ENCODE results near the gene LAX1.
"Not testable (repeated sequence)": the region's sequence is repeated elsewhere in the genome, so short reads cannot be mapped to it uniquely, and the experiment has no call there.

LAX1 gene

GRCh38 chr1:203793561-203793960 is 28.6 kb downstream of the LAX1 start:
- H3K27me3 ChIP-seq (ENCODE audit: insufficient read depth, low read length); H3K27ac ChIP-seq (ENCODE audit: low read depth, low read length): not testable (repeated sequence)
- H3K4me1 ChIP-seq (ENCODE audit: control insufficient read depth, insufficient read depth, low read length, unreplicated experiment) = peaks cover 20% of the 10 kb centered on the region

GRCh38 chr1:203794764-203795440 is 29.9 kb downstream of the LAX1 start:
- peaks cover 41% of the 10 kb centered on the region for H3K79me2 ChIP-seq (ENCODE audit: control insufficient read depth, insufficient read depth, low read length, unreplicated experiment)
- peak overlapping the region; percentile 100 for H3K4me3 ChIP-seq (ENCODE audit: low read depth, low read length)
- H3K4me1 ChIP-seq (ENCODE audit: control insufficient read depth, insufficient read depth, low read length, unreplicated experiment) = peaks cover 34% of the 10 kb centered on the region
- peak overlapping the region; percentile 17 for H2AFZ ChIP-seq (ENCODE audit: low read length, unreplicated experiment)
- H3K36me3 ChIP-seq (ENCODE audit: insufficient read depth, low read length) = peaks cover 36% of the 10 kb centered on the region
- no peaks in the 10 kb centered on the region for H3K27me3 ChIP-seq (ENCODE audit: insufficient read depth, low read length)
- peak overlapping the region; percentile 94 for H3K27ac ChIP-seq (ENCODE audit: low read depth, low read length)

More at GRCh38 chr1:203793561-203793960, 28.6 kb downstream of the LAX1 start:
- not testable (repeated sequence) for H3K4me3 ChIP-seq (ENCODE audit: low read depth, low read length); H2AFZ ChIP-seq (ENCODE audit: low read length, unreplicated experiment)
- Histone ChIP-seq H3K36me3 (ENCODE audit: insufficient read depth, low read length) (peaks cover 22% of the 10 kb centered on the region), H3K79me2 (ENCODE audit: control insufficient read depth, insufficient read depth, low read length, unreplicated experiment) (peaks cover 27% of the 10 kb centered on the region)

- H3K79me2 ChIP-seq (ENCODE audit: control insufficient read depth, insufficient read depth, low read length, unreplicated experiment) = peaks cover 48% of the 10 kb centered on the region
- peak within 1 kb of the TSS; percentile 62 for H2AFZ ChIP-seq (ENCODE audit: low read length, unreplicated experiment)
- peaks cover 39% of the 10 kb centered on the region for H3K4me1 ChIP-seq (ENCODE audit: control insufficient read depth, insufficient read depth, low read length, unreplicated experiment)
These were observed 30.7 kb downstream of the LAX1 start, which contains the start of the genes ZBED6 and ZC3H11A for GRCh38 chr1:203795441-203796235. Gene ZBED6 (plus strand): TSS chr1:203795623. CDS start chr1:203797523, 1,900 bp downstream. Gene ZC3H11A (plus strand): TSS chr1:203795623. CDS start chr1:203817071, 21,448 bp downstream.

GRCh38 chr1:203796236-203796605 is 31.2 kb downstream of the LAX1 start:
- H3K4me1 ChIP-seq (ENCODE audit: control insufficient read depth, insufficient read depth, low read length, unreplicated experiment) = peaks cover 41% of the 10 kb centered on the region
- peaks cover 54% of the 10 kb centered on the region for H3K79me2 ChIP-seq (ENCODE audit: control insufficient read depth, insufficient read depth, low read length, unreplicated experiment)
- no peaks in the 10 kb centered on the region for H3K27me3 ChIP-seq (ENCODE audit: insufficient read depth, low read length)
- H3K4me3 ChIP-seq (ENCODE audit: low read depth, low read length) = peak overlapping the region; percentile 100
- peak overlapping the region; percentile 62 for H2AFZ ChIP-seq (ENCODE audit: low read length, unreplicated experiment)
- H3K36me3 ChIP-seq (ENCODE audit: insufficient read depth, low read length) = peaks cover 36% of the 10 kb centered on the region
- peak overlapping the region; percentile 94 for H3K27ac ChIP-seq (ENCODE audit: low read depth, low read length)

More at GRCh38 chr1:203795441-203796235, 30.7 kb downstream of the LAX1 start, which contains the start of the genes ZBED6 and ZC3H11A:
- Histone ChIP-seq H3K27me3 (ENCODE audit: insufficient read depth, low read length) (no peaks in the 10 kb centered on the region), H3K4me3 (ENCODE audit: low read depth, low read length) (peak within 1 kb of the TSS; percentile 100), H3K36me3 (ENCODE audit: insufficient read depth, low read length) (peaks cover 36% of the 10 kb centered on the region), H3K27ac (ENCODE audit: low read depth, low read length) (peak within 1 kb of the TSS; percentile 94)

- Histone ChIP-seq H3K4me3 (ENCODE audit: low read depth, low read length) (peak overlapping the region; percentile 100), H3K27me3 (ENCODE audit: insufficient read depth, low read length) (no peaks in the 10 kb centered on the region), H3K4me1 (ENCODE audit: control insufficient read depth, insufficient read depth, low read length, unreplicated experiment) (peaks cover 46% of the 10 kb centered on the region), H3K79me2 (ENCODE audit: control insufficient read depth, insufficient read depth, low read length, unreplicated experiment) (peaks cover 64% of the 10 kb centered on the region), H2AFZ (ENCODE audit: low read length, unreplicated experiment) (no peak overlapping the region), H3K36me3 (ENCODE audit: insufficient read depth, low read length) (peaks cover 36% of the 10 kb centered on the region), H3K27ac (ENCODE audit: low read depth, low read length) (no peak overlapping the region)
These were observed 32.2 kb downstream of the LAX1 start for GRCh38 chr1:203797216-203797615.

GRCh38 chr1:203797948-203798655 is 33.1 kb downstream of the LAX1 start:
- Histone ChIP-seq H3K4me3 (ENCODE audit: low read depth, low read length) (peak overlapping the region; percentile 100), H3K36me3 (ENCODE audit: insufficient read depth, low read length) (peaks cover 39% of the 10 kb centered on the region), H2AFZ (ENCODE audit: low read length, unreplicated experiment) (no peak overlapping the region), H3K79me2 (ENCODE audit: control insufficient read depth, insufficient read depth, low read length, unreplicated experiment) (peaks cover 68% of the 10 kb centered on the region), H3K4me1 (ENCODE audit: control insufficient read depth, insufficient read depth, low read length, unreplicated experiment) (peaks cover 46% of the 10 kb centered on the region), H3K27ac (ENCODE audit: low read depth, low read length) (no peak overlapping the region), H3K27me3 (ENCODE audit: insufficient read depth, low read length) (no peaks in the 10 kb centered on the region)

- 0 out of 2 replicates have a peak overlapping the region, but pooled peaks have one; percentile 37 for H3K4me3 ChIP-seq (ENCODE audit: low read depth, low read length)
- peaks cover 78% of the 10 kb centered on the region for H3K79me2 ChIP-seq (ENCODE audit: control insufficient read depth, insufficient read depth, low read length, unreplicated experiment)
- peaks cover 45% of the 10 kb centered on the region for H3K36me3 ChIP-seq (ENCODE audit: insufficient read depth, low read length)
- H3K27me3 ChIP-seq (ENCODE audit: insufficient read depth, low read length) = no peaks in the 10 kb centered on the region
- H2AFZ ChIP-seq (ENCODE audit: low read length, unreplicated experiment) = no peak overlapping the region
- no peak overlapping the region for H3K27ac ChIP-seq (ENCODE audit: low read depth, low read length)
- H3K4me1 ChIP-seq (ENCODE audit: control insufficient read depth, insufficient read depth, low read length, unreplicated experiment) = peaks cover 46% of the 10 kb centered on the region
These were observed 34.2 kb downstream of the LAX1 start for GRCh38 chr1:203799157-203799556.

GRCh38 chr1:203799971-203800370 is 35.0 kb downstream of the LAX1 start:
- Histone ChIP-seq H3K27ac (ENCODE audit: low read depth, low read length) (no peak overlapping the region), H3K79me2 (ENCODE audit: control insufficient read depth, insufficient read depth, low read length, unreplicated experiment) (peaks cover 81% of the 10 kb centered on the region), H3K27me3 (ENCODE audit: insufficient read depth, low read length) (no peaks in the 10 kb centered on the region), H3K36me3 (ENCODE audit: insufficient read depth, low read length) (peaks cover 45% of the 10 kb centered on the region), H3K4me1 (ENCODE audit: control insufficient read depth, insufficient read depth, low read length, unreplicated experiment) (peaks cover 46% of the 10 kb centered on the region), H2AFZ (ENCODE audit: low read length, unreplicated experiment) (no peak overlapping the region), H3K4me3 (ENCODE audit: low read depth, low read length) (no peak overlapping the region)

- Histone ChIP-seq H3K27ac (ENCODE audit: low read depth, low read length) (no peak overlapping the region), H3K4me1 (ENCODE audit: control insufficient read depth, insufficient read depth, low read length, unreplicated experiment) (peaks cover 18% of the 10 kb centered on the region), H3K27me3 (ENCODE audit: insufficient read depth, low read length) (no peaks in the 10 kb centered on the region), H3K4me3 (ENCODE audit: low read depth, low read length) (no peak overlapping the region), H3K36me3 (ENCODE audit: insufficient read depth, low read length) (peaks cover 22% of the 10 kb centered on the region), H2AFZ (ENCODE audit: low read length, unreplicated experiment) (no peak overlapping the region), H3K79me2 (ENCODE audit: control insufficient read depth, insufficient read depth, low read length, unreplicated experiment) (peaks cover 82% of the 10 kb centered on the region)
These were observed 40.7 kb downstream of the LAX1 start for GRCh38 chr1:203805689-203806088.

- Histone ChIP-seq H3K4me1 (ENCODE audit: control insufficient read depth, insufficient read depth, low read length, unreplicated experiment) (peaks cover 14% of the 10 kb centered on the region), H3K27ac (ENCODE audit: low read depth, low read length) (0 out of 2 replicates have a peak overlapping the region, but pooled peaks have one; percentile 17), H3K79me2 (ENCODE audit: control insufficient read depth, insufficient read depth, low read length, unreplicated experiment) (peaks cover 81% of the 10 kb centered on the region), H3K36me3 (ENCODE audit: insufficient read depth, low read length) (peaks cover 22% of the 10 kb centered on the region), H2AFZ (ENCODE audit: low read length, unreplicated experiment) (no peak overlapping the region), H3K4me3 (ENCODE audit: low read depth, low read length) (no peak overlapping the region), H3K27me3 (ENCODE audit: insufficient read depth, low read length) (no peaks in the 10 kb centered on the region)
These were observed 42.2 kb downstream of the LAX1 start for GRCh38 chr1:203807196-203807595.
